MM.1S (cell line): ENCODE measurements around the gene HGD.

Source experiments
- CTCF ChIP-seq: fragments of 300-600 bp; sonication (generic); IDR thresholded peaks from 2 replicates; pipeline ENCODE4 v1.5.1; 2016; ENCODE audit warnings: antibody characterized with exemption, low read length, mixed read lengths
- EZH2 ChIP-seq: fragments of 300-600 bp; sonication (generic); optimal IDR thresholded peaks from 2 replicates; pipeline ENCODE3; 2017; ENCODE audit warnings: low read depth, mild to moderate bottlenecking, antibody characterized with exemption, low read length, mixed read lengths
- EZH2phosphoT487 ChIP-seq: fragments of 300-600 bp; sonication (generic); IDR thresholded peaks from 2 replicates; pipeline ENCODE4 v1.6.1; 2018; ENCODE audit warnings: antibody characterized with exemption, low read length

GRCh38 chr3:120641696-120642246, 40.3 kb downstream of the HGD start:
- TF ChIP-seq CTCF = no peak
- no peak for TF ChIP-seq EZH2
- no peak for TF ChIP-seq EZH2phosphoT487
